A673 (cell line): Measurements from ENCODE around the gene GAS2. TPM values are rescaled to one million over a fixed set of nuclear protein-coding genes. Genes with fewer than 3 reads are reported as not detected.

Experiments used
- BruUV-seq: library from RNA; stranded (reverse); fragments of 400-500 nt; replicated peaks from 2 replicates; lab custom pipeline; 2021; lab: Mats Ljungman, UMichigan
- CTCF ChIA-PET: fragments of 300-600 bp; sonication (Branson Sonifier 250); formaldehyde crosslinking; loops from one replicate; lab custom pipeline; 2022; ENCODE audit warnings: antibody characterized with exemption; lab: Charles Lee
- POLR2A ChIA-PET: fragments of 300-600 bp; sonication (Branson Sonifier 250); formaldehyde crosslinking; loops from one replicate; lab custom pipeline; 2022; ENCODE audit warnings: antibody characterized with exemption; ENCODE audit not compliant: low non-redundant PET; lab: Charles Lee
- DNase-seq: peaks from one replicate; pipeline ENCODE4 v3.0.0-alpha.2; 2015; ENCODE audit warnings: low spot score
- H3K27ac ChIP-seq: fragments of 200-600 bp; sonication (generic); 2 replicates; pipeline ENCODE4 v1.5.1; 2016; ENCODE audit warnings: mixed run types, low read depth, mild to moderate bottlenecking, mixed read lengths, antibody characterized with exemption, low read length; ENCODE audit not compliant: poor library complexity, severe bottlenecking
- H3K27me3 ChIP-seq: fragments of 200-600 bp; sonication (generic); replicated peaks from 2 replicates; pipeline ENCODE4 v1.6.1; 2017; ENCODE audit warnings: mixed run types, low read depth, mild to moderate bottlenecking, mixed read lengths, antibody characterized with exemption, low read length; ENCODE audit not compliant: insufficient read depth, poor library complexity
- H3K36me3 ChIP-seq: fragments of 200-600 bp; sonication (generic); 2 replicates; pipeline ENCODE4 v1.6.1; 2016; ENCODE audit warnings: mixed run types, mild to moderate bottlenecking, mixed read lengths, antibody characterized with exemption, low read length; ENCODE audit not compliant: insufficient read depth, poor library complexity, severe bottlenecking
- H3K4me1 ChIP-seq: fragments of 200-600 bp; sonication (generic); 2 replicates; pipeline ENCODE4 v1.6.1; 2017; ENCODE audit warnings: mixed run types, mild to moderate bottlenecking, mixed read lengths, antibody characterized with exemption, low read length; ENCODE audit not compliant: insufficient read depth, poor library complexity, severe bottlenecking
- H3K4me3 ChIP-seq: fragments of 200-600 bp; sonication (generic); 2 replicates; pipeline ENCODE4 v1.5.1; 2016; ENCODE audit warnings: low read depth, mixed run types, mild to moderate bottlenecking, mixed read lengths, low read length; ENCODE audit not compliant: poor library complexity, severe bottlenecking
- H3K9me3 ChIP-seq: fragments of 200-600 bp; sonication (generic); 2 replicates; pipeline ENCODE4 v1.6.1; 2016; ENCODE audit warnings: mixed run types, low read depth, mild to moderate bottlenecking, mixed read lengths, antibody characterized with exemption, low read length; ENCODE audit not compliant: poor library complexity, severe bottlenecking
- CTCF ChIP-seq: fragments of 300-800, 200-600 bp; sonication (generic); conservative IDR thresholded peaks from 2 replicates; pipeline ENCODE4 v1.5.1; 2017; ENCODE audit warnings: low read depth, mild to moderate bottlenecking, antibody characterized with exemption, low read length, moderate library complexity, mixed read lengths
- EZH2 ChIP-seq: fragments of 200-600 bp; sonication (generic); IDR thresholded peaks from 2 replicates; pipeline ENCODE4 v1.6.1; 2017; ENCODE audit warnings: borderline replicate concordance, low read depth, mild to moderate bottlenecking, mixed read lengths, antibody characterized with exemption, low read length; ENCODE audit not compliant: poor library complexity, severe bottlenecking
- intact Hi-C: fragments of 100-400 bp; cut with micrococcal nuclease; formaldehyde crosslinking; loops from one replicate; pipeline ENCODE4 v1.10.0; 2022; ENCODE audit not compliant: unreplicated experiment
- total RNA-seq: library from RNA; stranded (reverse); gene quantifications from 2 replicates; pipeline ENCODE4 v1.2.3, GENCODE V29; 2021

The GAS2 gene
- total RNA-seq, 1 experiment from 2014 or later, result 1.8 TPM

GRCh38 chr11:22774716-22775115 lies 108.3 kb downstream of the GAS2 start:
- TF ChIP-seq CTCF, result no peak
- TF ChIP-seq EZH2, result no peak
- no peak overlapping the region for H3K27ac ChIP-seq
- no peak for DNase-seq
- no peaks in the 10 kb centered on the region for H3K4me1 ChIP-seq
- intact Hi-C loops, result no loop called here
- no TSS peak for BruUV-seq
- POLR2A ChIA-PET, result no interaction called here
- CTCF ChIA-PET, result no interaction called here
- H3K9me3 ChIP-seq, result no peaks in the 10 kb centered on the region
- H3K4me3 ChIP-seq, result no peak overlapping the region
- no peaks in the 10 kb centered on the region for H3K27me3 ChIP-seq
- no peaks in the 10 kb centered on the region for H3K36me3 ChIP-seq

GRCh38 chr11:22775248-22775647 lies 108.8 kb downstream of the GAS2 start:
- H3K27me3 ChIP-seq, result no peaks in the 10 kb centered on the region
- no peak overlapping the region for H3K27ac ChIP-seq
- no peak for TF ChIP-seq CTCF
- no peak for TF ChIP-seq EZH2
- CTCF ChIA-PET, result no interaction called here
- DNase-seq, result no peak
- H3K36me3 ChIP-seq, result no peaks in the 10 kb centered on the region
- intact Hi-C loops, result no loop called here
- no peaks in the 10 kb centered on the region for H3K9me3 ChIP-seq
- no peak overlapping the region for H3K4me3 ChIP-seq
- POLR2A ChIA-PET, result no interaction called here
- no TSS peak for BruUV-seq
- H3K4me1 ChIP-seq, result no peaks in the 10 kb centered on the region

GRCh38 chr11:22778642-22779041 lies 112.2 kb downstream of the GAS2 start:
- no peak overlapping the region for H3K27ac ChIP-seq
- TF ChIP-seq EZH2 (no peak), CTCF (no peak)
- H3K27me3 ChIP-seq, result no peaks in the 10 kb centered on the region
- H3K4me3 ChIP-seq, result no peak overlapping the region
- ChIA-PET POLR2A (no interaction called here), CTCF (no interaction called here)
- no TSS peak for BruUV-seq
- H3K4me1 ChIP-seq, result no peaks in the 10 kb centered on the region
- no peak for DNase-seq
- H3K36me3 ChIP-seq, result no peaks in the 10 kb centered on the region
- intact Hi-C loops, result no loop called here
- H3K9me3 ChIP-seq, result no peaks in the 10 kb centered on the region
